ENCODE data around the gene CTCFL. TPM values are rescaled to one million over a fixed set of nuclear protein-coding genes. Genes with fewer than 3 reads are reported as not detected.

Gene CTCFL
- total and polyA plus RNA-seq, 8 donors, result 0.39 to 0.67 (median 0.50) TPM; not detected in 2

- ATAC-seq, result no peak
- no peak for DNase-seq
- no peak for TF ChIP-seq CTCF (IDR thresholded peaks at IDR 0.05)
Observed at GRCh38 chr20:57559289-57559634, 34.3 kb upstream of the CTCFL start.

GRCh38 chr20:57558614-57559288 lies 33.8 kb upstream of the CTCFL start:
- no peak for TF ChIP-seq CTCF (IDR thresholded peaks at IDR 0.05)
- DNase-seq, result no peak
- ATAC-seq, result no peak
- H3K27ac ChIP-seq, result no peak overlapping the region
- H3K27me3 ChIP-seq, result peaks cover 0 to 40% of the 10 kb centered on the region in 2 donors
- no peak overlapping the region for H3K4me3 ChIP-seq
- intact Hi-C loops (cut with DNase I), result no loop called here
- no peaks in the 10 kb centered on the region for H3K36me3 ChIP-seq
- H3K9me3 ChIP-seq, result no peaks in the 10 kb centered on the region
- no peaks in the 10 kb centered on the region for H3K4me1 ChIP-seq

More at GRCh38 chr20:57559289-57559634, 34.3 kb upstream of the CTCFL start:
- no peak overlapping the region for H3K4me3 ChIP-seq
- H3K27ac ChIP-seq, result no peak overlapping the region
- H3K4me1 ChIP-seq, result no peaks in the 10 kb centered on the region
- intact Hi-C loops (cut with DNase I), result no loop called here
- peaks cover 0 to 40% of the 10 kb centered on the region in 2 donors for H3K27me3 ChIP-seq
- H3K9me3 ChIP-seq, result no peaks in the 10 kb centered on the region
- no peaks in the 10 kb centered on the region for H3K36me3 ChIP-seq

- H3K4me3 ChIP-seq, result no peak overlapping the region
- no peak for TF ChIP-seq CTCF (IDR thresholded peaks at IDR 0.05)
- no peaks in the 10 kb centered on the region for H3K36me3 ChIP-seq
- no peak for ATAC-seq
- no peak for DNase-seq
- no peaks in the 10 kb centered on the region for H3K4me1 ChIP-seq
- H3K27ac ChIP-seq, result no peak overlapping the region
- H3K9me3 ChIP-seq, result no peaks in the 10 kb centered on the region
- intact Hi-C loops (cut with DNase I), result no loop called here
- peaks cover 0 to 40% of the 10 kb centered on the region in 2 donors for H3K27me3 ChIP-seq
Observed at GRCh38 chr20:57557926-57558613, 33.1 kb upstream of the CTCFL start.

GRCh38 chr20:57556980-57557274 lies 32.0 kb upstream of the CTCFL start:
- Histone ChIP-seq H3K4me1 (no peaks in the 10 kb centered on the region), H3K9me3 (no peaks in the 10 kb centered on the region), H3K4me3 (no peak overlapping the region), H3K36me3 (no peaks in the 10 kb centered on the region), H3K27ac (no peak overlapping the region), H3K27me3 (peaks cover 0 to 40% of the 10 kb centered on the region in 2 donors)
- no peak for DNase-seq
- no peak for ATAC-seq
- no peak for TF ChIP-seq CTCF (IDR thresholded peaks at IDR 0.05)
- intact Hi-C loops (cut with DNase I), result no loop called here

GRCh38 chr20:57555457-57556184 lies 30.7 kb upstream of the CTCFL start:
- no peak overlapping the region for H3K4me3 ChIP-seq
- peaks cover 0 to 46% of the 10 kb centered on the region in 2 donors for H3K27me3 ChIP-seq
- H3K36me3 ChIP-seq, result no peaks in the 10 kb centered on the region
- DNase-seq (no peak), ATAC-seq (no peak)
- no peak for TF ChIP-seq CTCF (IDR thresholded peaks at IDR 0.05)
- H3K4me1 ChIP-seq, result no peaks in the 10 kb centered on the region
- H3K9me3 ChIP-seq, result no peaks in the 10 kb centered on the region
- intact Hi-C loops (cut with DNase I), result no loop called here
- H3K27ac ChIP-seq, result no peak overlapping the region

All from left lung (tissue), 10 donors.